ENCODE results near the gene MBD3L2.
"Not testable (repeated sequence)": the region's sequence is repeated elsewhere in the genome, so short reads cannot be mapped to it uniquely, and the experiment has no call there.

Gene MBD3L2

GRCh38 chr19:7049021-7049420 is at the start of gene MBD3L2:
TSS of gene MBD3L2 (plus strand) at chr19:7049321. CDS start at chr19:7049374, 53 bp downstream.
- not testable (repeated sequence) for DNase-seq

- no peak for DNase-seq
These were observed 49.2 kb upstream of the MBD3L2 start for GRCh38 chr19:6999933-7000332.

GRCh38 chr19:7000333-7000732 is 48.8 kb upstream of the MBD3L2 start:
- no peak for DNase-seq

- DNase-seq: no peak
These were observed 48.3 kb upstream of the MBD3L2 start for GRCh38 chr19:7000816-7001215.

GRCh38 chr19:7004313-7004931 is 44.7 kb upstream of the MBD3L2 start:
- no peak for DNase-seq

DNA sequence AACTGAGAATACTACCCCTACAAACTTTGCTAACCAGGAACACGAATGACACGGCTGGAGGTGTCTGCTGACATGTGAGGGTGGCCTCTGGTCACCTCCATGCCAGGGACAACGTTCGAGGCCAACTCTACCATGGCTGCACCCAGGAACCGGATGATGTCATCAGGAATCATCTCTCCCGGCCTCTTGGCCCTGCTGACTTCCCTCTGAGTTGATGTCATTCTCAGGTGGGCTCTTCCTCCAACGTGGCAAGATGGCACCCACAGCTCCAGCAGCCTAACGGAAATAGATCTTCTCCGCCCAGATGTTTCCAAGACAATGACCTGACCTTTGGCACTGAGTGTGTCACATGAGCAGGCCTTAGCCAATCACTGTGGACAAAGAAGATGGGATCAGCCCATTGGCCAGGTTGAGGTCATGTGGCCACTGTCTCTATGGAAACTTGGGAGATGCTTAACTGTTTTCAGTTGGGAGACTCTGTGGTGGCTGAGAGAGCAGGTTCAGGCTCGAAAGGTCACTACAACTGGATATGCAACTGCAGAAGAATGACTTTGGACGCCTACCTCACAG is 42.9 kb upstream of the MBD3L2 start:
- no peak for DNase-seq

- DNase-seq: no peak
These were observed 41.3 kb upstream of the MBD3L2 start for GRCh38 chr19:7007859-7008258.

GRCh38 chr19:7010722-7011593 is 38.2 kb upstream of the MBD3L2 start:
- DNase-seq: no peak

- no peak for DNase-seq
These were observed 35.4 kb upstream of the MBD3L2 start for GRCh38 chr19:7013678-7014077.

GRCh38 chr19:7018828-7019227 is 30.3 kb upstream of the MBD3L2 start:
- no peak for DNase-seq

DNA sequence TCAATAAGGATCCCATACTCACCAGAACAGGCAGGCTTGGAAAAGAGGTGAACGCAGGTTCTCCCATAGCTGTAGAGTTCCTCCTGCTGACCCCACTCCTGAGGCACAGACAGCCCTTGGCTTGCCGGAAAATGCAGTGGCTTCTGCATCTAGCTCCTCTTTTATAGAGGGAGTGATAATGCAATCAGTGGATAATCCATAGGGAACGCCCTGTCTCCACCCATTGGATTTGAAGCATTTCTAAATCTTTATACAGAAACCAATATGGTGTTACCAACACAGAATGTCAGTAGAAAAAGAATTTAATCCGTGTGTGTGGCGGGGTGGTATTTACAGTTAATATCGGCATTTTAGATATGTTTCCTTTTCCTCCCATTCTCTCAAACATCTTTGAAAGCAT is 27.8 kb upstream of the MBD3L2 start, which contains the start of gene MBD3L2B:
Gene MBD3L2B (minus strand): TSS at position 101 of the 400 bp plus-strand sequence. CDS start 34 bp downstream, at position 67.
- DNase-seq: not testable (repeated sequence)

GRCh38 chr19:7028790-7029189 is 20.3 kb upstream of the MBD3L2 start:
- DNase-seq: not testable (repeated sequence)

DNA sequence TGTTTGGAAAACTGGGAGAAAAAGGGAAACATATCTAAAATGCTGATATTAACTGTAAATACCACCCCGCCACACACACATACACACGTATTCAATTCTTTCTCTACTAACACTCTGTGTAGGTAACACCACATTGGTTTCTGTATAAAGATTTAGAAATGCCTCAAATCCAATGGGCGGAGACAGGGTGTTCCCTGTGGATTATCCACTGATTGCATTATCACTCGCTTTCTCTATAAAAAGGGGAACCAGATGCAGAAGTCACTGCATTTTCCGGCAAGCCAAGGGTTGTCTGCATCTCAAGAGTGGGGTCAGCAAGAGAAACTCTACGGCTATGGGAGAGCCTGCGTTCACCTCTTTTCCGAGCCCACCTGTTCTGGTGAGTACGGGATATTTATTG is 18.8 kb upstream of the MBD3L2 start, which contains the start of gene MBD3L5:
Gene MBD3L5 (plus strand): TSS at position 301 of the 400 bp plus-strand sequence. CDS start 34 bp downstream, at position 335.
- DNase-seq: not testable (repeated sequence)

DNA sequence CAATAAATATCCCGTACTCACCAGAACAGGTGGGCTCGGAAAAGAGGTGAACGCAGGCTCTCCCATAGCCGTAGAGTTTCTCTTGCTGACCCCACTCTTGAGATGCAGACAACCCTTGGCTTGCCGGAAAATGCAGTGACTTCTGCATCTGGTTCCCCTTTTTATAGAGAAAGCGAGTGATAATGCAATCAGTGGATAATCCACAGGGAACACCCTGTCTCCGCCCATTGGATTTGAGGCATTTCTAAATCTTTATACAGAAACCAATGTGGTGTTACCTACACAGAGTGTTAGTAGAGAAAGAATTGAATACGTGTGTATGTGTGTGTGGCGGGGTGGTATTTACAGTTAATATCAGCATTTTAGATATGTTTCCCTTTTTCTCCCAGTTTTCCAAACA is 9.0 kb upstream of the MBD3L2 start, which contains the start of gene MBD3L4:
Gene MBD3L4 (minus strand): TSS at position 101 of the 400 bp plus-strand sequence. CDS start 35 bp downstream, at position 66.
- not testable (repeated sequence) for DNase-seq

- not testable (repeated sequence) for DNase-seq
These were observed 7.6 kb upstream of the MBD3L2 start for GRCh38 chr19:7041563-7041962.

GRCh38 chr19:7051421-7051820 is 2.3 kb downstream of the MBD3L2 start:
- not testable (repeated sequence) for DNase-seq

- DNase-seq: not testable (repeated sequence)
These were observed 3.8 kb downstream of the MBD3L2 start for GRCh38 chr19:7052896-7053295.

DNA sequence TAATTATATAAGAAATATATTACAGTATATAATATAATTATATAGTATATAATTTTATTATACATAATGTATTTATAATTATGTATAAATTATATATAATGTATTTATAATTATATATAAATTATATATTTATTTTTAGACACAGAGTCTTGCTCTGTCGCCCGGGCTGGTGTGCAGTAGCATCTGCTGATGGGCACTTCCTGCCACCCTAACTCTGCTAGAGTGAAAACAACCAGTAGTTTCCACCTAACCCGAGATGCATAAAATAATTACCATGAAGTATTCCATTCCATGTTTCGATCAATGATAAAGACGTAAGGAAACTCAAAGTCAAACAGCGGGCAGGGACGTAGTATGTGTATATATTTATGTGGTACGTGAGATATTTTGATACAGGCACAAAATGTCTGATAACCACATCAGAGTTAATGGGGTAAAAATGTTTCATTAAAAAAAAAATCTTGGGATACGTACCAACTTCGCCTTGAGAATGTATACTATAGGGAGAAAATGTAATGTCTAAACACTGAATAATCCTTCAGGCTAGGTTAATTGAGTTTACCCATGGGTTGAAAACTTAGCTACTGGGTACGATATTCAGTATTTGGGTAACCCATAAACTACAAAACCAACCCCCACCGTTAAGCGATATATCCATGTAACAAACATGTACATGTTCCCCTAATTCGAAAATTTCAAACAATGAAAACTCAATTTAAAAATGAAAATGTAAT is 5.7 kb downstream of the MBD3L2 start:
- DNase-seq: not testable (repeated sequence)

- DNase-seq: not testable (repeated sequence)
These were observed 6.6 kb downstream of the MBD3L2 start for GRCh38 chr19:7055679-7056078.

GRCh38 chr19:7056371-7056770 is 7.2 kb downstream of the MBD3L2 start:
- DNase-seq: not testable (repeated sequence)

GRCh38 chr19:7058576-7058975 is 9.5 kb downstream of the MBD3L2 start, which contains the start of gene MBD3L3:
TSS of gene MBD3L3 (minus strand) at chr19:7058676. CDS start at chr19:7058605, 71 bp downstream.
- DNase-seq: not testable (repeated sequence)

GRCh38 chr19:7059977-7060376 is 10.9 kb downstream of the MBD3L2 start:
- not testable (repeated sequence) for DNase-seq

Measured in activated T-cell treated with anti-CD3 and anti-CD28 coated beads for 4 hours (primary cell).